Thyroid gland (tissue), 4 donors: Measurements from ENCODE around the gene CCR7.

Source experiments
- CTCF ChIP-seq, 6 experiments: fragments of 200-600 bp in 3 of 6; fragments of 450-650 bp in 3 of 6; sonication (generic) in 3 of 6; IDR thresholded peaks; one replicate each; pipeline ENCODE4 v1.5.1; 2016 to 2019; ENCODE audit warnings: antibody characterized with exemption in 6 of 6, mild to moderate bottlenecking in 2 of 6, inconsistent platforms in 1 of 6, moderate library complexity in 1 of 6
- POLR2A ChIP-seq, 2 donors: fragments of 450-650 bp; IDR thresholded peaks; one replicate each; pipeline ENCODE4 v1.6.1; 2017; ENCODE audit warnings: antibody characterized with exemption in 2 of 2, mild to moderate bottlenecking in 2 of 2, moderate library complexity in 1 of 2

DNA sequence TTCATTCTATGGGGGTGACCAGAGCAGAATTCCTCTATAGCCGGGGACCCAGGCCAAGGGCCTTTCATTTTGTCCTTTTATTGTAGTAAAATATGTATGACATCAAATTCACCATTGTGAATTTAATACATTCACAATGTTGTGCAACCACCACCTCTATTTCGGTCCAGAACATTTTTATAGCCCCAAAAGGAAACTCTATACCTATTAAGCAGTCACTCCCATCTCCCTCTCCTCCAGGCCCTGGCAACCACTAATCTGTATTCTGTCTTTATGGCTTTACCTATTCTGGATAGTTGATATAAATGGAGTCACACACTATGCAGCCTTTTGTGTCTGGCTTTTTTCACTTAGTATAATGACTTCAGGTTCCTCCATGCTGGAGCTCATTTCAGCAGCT lies 54.1 kb downstream of the CCR7 start:
- TF ChIP-seq CTCF (IDR thresholded peaks at IDR 0.05) (no peak), POLR2A (IDR thresholded peaks at IDR 0.05) (no peak)
